ENCODE data around the gene GNL3. TPM values are rescaled to one million over a fixed set of nuclear protein-coding genes. Genes with fewer than 3 reads are reported as not detected.

The GNL3 gene
- total RNA-seq, 2 donors from 2014 or later: 101 to 107 TPM

DNA sequence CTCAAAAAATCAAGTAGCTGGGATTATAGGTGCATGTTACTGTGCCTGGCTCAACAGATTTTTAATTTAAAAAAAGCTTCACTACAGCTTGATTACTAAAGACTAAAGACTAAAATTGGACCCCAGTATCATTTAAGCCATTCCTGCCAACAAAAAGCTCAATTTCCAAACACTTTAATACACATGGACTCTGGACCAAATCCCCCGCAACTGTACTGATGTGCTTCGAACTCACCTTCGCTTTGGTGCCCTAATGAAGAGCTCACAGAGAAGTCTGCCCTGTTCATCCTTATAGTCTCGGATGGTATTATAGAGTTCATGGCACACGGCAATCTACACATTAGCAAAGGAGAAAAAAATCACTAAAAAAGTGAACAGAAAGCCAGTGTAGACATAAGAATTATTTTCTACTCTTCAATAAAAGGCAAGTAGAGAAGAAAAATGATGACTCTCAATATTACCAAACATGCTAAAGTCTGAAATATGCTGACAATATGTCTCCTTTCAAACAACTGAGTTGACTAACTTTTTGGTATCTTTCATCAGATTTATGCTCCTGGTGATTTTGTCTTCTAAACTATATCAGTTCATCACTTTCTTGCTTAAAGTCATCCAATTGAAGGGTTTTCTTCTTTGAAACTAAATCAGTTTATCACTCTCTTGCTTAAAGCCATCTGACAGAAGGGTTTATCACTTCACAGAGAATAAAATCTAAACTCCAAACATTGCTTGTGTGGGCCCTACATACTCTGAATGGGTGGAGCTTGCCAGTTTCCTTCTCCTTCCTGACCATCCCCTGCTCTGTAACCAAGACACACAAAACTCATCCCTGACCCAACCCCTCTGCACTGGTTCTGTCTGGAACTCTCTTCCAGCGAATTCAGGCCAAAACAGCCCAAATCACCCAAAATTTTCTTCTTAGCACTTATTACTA lies 7.3 kb upstream of the GNL3 start:
- H3K4me3 ChIP-seq (ENCODE audit: low read length): no peak overlapping the region
- Mint-ChIP-seq H3K4me3 (no peak overlapping the region), H3K9me3 (no peaks in the 10 kb centered on the region), H3K27ac (no peak overlapping the region), H3K27me3 (ENCODE audit: insufficient read depth) (no peaks in the 10 kb centered on the region), H3K36me3 (ENCODE audit: low read depth) (peaks cover 51% of the 10 kb centered on the region), H3K4me1 (peaks cover 4% of the 10 kb centered on the region)
- no peaks in the 10 kb centered on the region for H3K27me3 ChIP-seq (ENCODE audit: control insufficient read depth, insufficient read depth, low read length, poor library complexity, severe bottlenecking)
- WGBS, 2 experiments (ENCODE audit: insufficient coverage in 1 of 2, insufficient read length in 1 of 2): 96 to 100% methylated on average over 5 to 6 of the region's 6 CpGs
- no peaks in the 10 kb centered on the region for H3K4me1 ChIP-seq (ENCODE audit: control insufficient read depth, insufficient read depth, low read length)
- no peaks in the 10 kb centered on the region for H3K9me3 ChIP-seq (ENCODE audit: control insufficient read depth, low read length)
- DNase-seq: no peak
- no peak overlapping the region for H3K9ac ChIP-seq (ENCODE audit: extremely low read depth, low read length, poor library complexity, severe bottlenecking)
- H3K36me3 ChIP-seq (ENCODE audit: control insufficient read depth, insufficient read depth, low read length): peaks cover 65% of the 10 kb centered on the region
- H3K27ac ChIP-seq (ENCODE audit: low read depth, low read length): no peak overlapping the region
- TF ChIP-seq, protein P1, sequence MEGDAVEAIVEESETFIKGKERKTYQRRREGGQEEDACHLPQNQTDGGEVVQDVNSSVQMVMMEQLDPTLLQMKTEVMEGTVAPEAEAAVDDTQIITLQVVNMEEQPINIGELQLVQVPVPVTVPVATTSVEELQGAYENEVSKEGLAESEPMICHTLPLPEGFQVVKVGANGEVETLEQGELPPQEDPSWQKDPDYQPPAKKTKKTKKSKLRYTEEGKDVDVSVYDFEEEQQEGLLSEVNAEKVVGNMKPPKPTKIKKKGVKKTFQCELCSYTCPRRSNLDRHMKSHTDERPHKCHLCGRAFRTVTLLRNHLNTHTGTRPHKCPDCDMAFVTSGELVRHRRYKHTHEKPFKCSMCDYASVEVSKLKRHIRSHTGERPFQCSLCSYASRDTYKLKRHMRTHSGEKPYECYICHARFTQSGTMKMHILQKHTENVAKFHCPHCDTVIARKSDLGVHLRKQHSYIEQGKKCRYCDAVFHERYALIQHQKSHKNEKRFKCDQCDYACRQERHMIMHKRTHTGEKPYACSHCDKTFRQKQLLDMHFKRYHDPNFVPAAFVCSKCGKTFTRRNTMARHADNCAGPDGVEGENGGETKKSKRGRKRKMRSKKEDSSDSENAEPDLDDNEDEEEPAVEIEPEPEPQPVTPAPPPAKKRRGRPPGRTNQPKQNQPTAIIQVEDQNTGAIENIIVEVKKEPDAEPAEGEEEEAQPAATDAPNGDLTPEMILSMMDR (conservative IDR thresholded peaks at IDR 0.05): no peak

DNA sequence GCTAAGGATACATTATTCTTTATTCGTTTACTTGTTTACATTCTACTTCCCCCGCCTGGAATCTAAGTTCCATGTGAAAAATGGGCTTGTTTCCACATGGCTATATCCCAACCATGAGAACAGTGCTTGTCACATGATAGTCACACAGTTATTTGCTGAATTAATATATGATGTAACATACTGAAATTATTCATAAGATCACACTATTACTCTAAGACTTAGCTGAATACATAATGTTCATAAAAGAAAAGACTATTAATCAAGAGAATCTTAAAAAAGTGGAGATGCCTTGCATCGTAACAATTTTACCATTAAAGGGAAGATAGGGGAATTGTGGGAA lies 6.7 kb upstream of the GNL3 start:
- Histone ChIP-seq H3K27me3 (ENCODE audit: control insufficient read depth, insufficient read depth, low read length, poor library complexity, severe bottlenecking) (no peaks in the 10 kb centered on the region), H3K4me3 (ENCODE audit: low read length) (no peak overlapping the region), H3K9me3 (ENCODE audit: control insufficient read depth, low read length) (no peaks in the 10 kb centered on the region), H3K36me3 (ENCODE audit: control insufficient read depth, insufficient read depth, low read length) (peaks cover 65% of the 10 kb centered on the region), H3K9ac (ENCODE audit: extremely low read depth, low read length, poor library complexity, severe bottlenecking) (no peak overlapping the region), H3K4me1 (ENCODE audit: control insufficient read depth, insufficient read depth, low read length) (no peaks in the 10 kb centered on the region), H3K27ac (ENCODE audit: low read depth, low read length) (no peak overlapping the region)
- 93 to 98% methylated on average over 3 of the region's 3 CpGs for WGBS, 2 experiments (ENCODE audit: insufficient coverage in 1 of 2, insufficient read length in 1 of 2)
- Mint-ChIP-seq H3K4me1 (peaks cover 4% of the 10 kb centered on the region), H3K27ac (no peak overlapping the region), H3K4me3 (no peak overlapping the region), H3K27me3 (ENCODE audit: insufficient read depth) (no peaks in the 10 kb centered on the region), H3K36me3 (ENCODE audit: low read depth) (peaks cover 50% of the 10 kb centered on the region), H3K9me3 (no peaks in the 10 kb centered on the region)
- TF ChIP-seq, protein P1 (conservative IDR thresholded peaks at IDR 0.05): no peak
- DNase-seq: no peak

DNA sequence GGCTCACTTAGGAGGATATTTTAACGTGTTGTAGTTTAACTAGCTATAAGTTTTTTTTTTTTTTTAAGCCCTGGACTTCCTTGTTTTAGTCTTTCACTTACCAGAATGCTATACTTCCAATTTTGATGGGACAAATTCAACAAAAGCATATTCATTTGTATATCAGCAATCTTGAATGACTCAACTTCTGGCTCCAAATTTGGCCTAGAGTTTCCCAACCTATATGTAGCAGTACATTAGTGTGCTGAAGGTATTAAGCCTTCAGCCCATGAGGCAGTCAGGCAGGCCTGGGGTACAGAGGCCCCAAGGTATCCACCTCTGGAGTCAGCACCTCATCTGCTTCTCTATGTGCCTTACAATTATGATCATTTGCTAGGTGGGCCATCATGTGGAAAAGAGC lies 6.0 kb upstream of the GNL3 start:
- H3K4me1 ChIP-seq (ENCODE audit: control insufficient read depth, insufficient read depth, low read length): no peaks in the 10 kb centered on the region
- no peak for DNase-seq
- H3K4me1 Mint-ChIP-seq: peaks cover 10% of the 10 kb centered on the region
- no peaks in the 10 kb centered on the region for H3K27me3 Mint-ChIP-seq (ENCODE audit: insufficient read depth)
- no peak overlapping the region for H3K27ac ChIP-seq (ENCODE audit: low read depth, low read length)
- WGBS, 2 experiments (ENCODE audit: insufficient coverage in 1 of 2, insufficient read length in 1 of 2): 93% methylated on average over 1 of the region's 1 CpG; no CpG with 5 or more reads in 1 of the 2 experiments
- H3K4me3 Mint-ChIP-seq: no peak overlapping the region
- no peaks in the 10 kb centered on the region for H3K9me3 ChIP-seq (ENCODE audit: control insufficient read depth, low read length)
- H3K9ac ChIP-seq (ENCODE audit: extremely low read depth, low read length, poor library complexity, severe bottlenecking): no peak overlapping the region
- TF ChIP-seq, protein P1 (conservative IDR thresholded peaks at IDR 0.05): no peak
- no peak overlapping the region for H3K27ac Mint-ChIP-seq
- no peaks in the 10 kb centered on the region for H3K9me3 Mint-ChIP-seq
- peaks cover 49% of the 10 kb centered on the region for H3K36me3 Mint-ChIP-seq (ENCODE audit: low read depth)
- H3K4me3 ChIP-seq (ENCODE audit: low read length): no peak overlapping the region
- H3K36me3 ChIP-seq (ENCODE audit: control insufficient read depth, insufficient read depth, low read length): peaks cover 64% of the 10 kb centered on the region
- no peaks in the 10 kb centered on the region for H3K27me3 ChIP-seq (ENCODE audit: control insufficient read depth, insufficient read depth, low read length, poor library complexity, severe bottlenecking)

All from endodermal cell (in vitro differentiated cells).